Esophagus squamous epithelium (tissue), 5 donors: ENCODE measurements around the gene METAP1D. TPM values are rescaled to one million over a fixed set of nuclear protein-coding genes. Genes with fewer than 3 reads are reported as not detected.
"Not testable (repeated sequence)": the region's sequence is repeated elsewhere in the genome, so short reads cannot be mapped to it uniquely, and the experiment has no call there.

ENCODE experiments used
- DNase-seq: peaks from one replicate; lab custom pipeline; 2025; lab: John Stamatoyannopoulos, UW
- H3K27ac ChIP-seq, 4 donors: fragments of 200-600 bp; sonication (generic); one replicate each; pipeline ENCODE4 v1.5.1; 2016 to 2019; ENCODE audit warnings: mild to moderate bottlenecking in 1 of 4
- H3K27me3 ChIP-seq, 4 donors: fragments of 200-600 bp; sonication (generic); 1 replicate in 3 of 4; 2 replicates in 1 of 4; pipeline versions ENCODE4 v1.5.1 to v1.6.0; 2017 to 2021; ENCODE audit warnings: antibody characterized with exemption in 1 of 4
- H3K36me3 ChIP-seq, 3 donors: fragments of 200-600 bp; sonication (generic); one replicate each; pipeline ENCODE4 v1.5.1; 2016 to 2019
- H3K4me1 ChIP-seq, 3 donors: fragments of 200-600 bp; sonication (generic); one replicate each; pipeline ENCODE4 v1.5.1; 2017 to 2019
- H3K4me3 ChIP-seq, 4 donors: fragments of 200-600 bp; sonication (generic); 1 replicate in 3 of 4; 2 replicates in 1 of 4; pipeline ENCODE4 v1.5.1; 2016 to 2019; ENCODE audit warnings: mild to moderate bottlenecking in 2 of 4, moderate library complexity in 1 of 4
- H3K9me3 ChIP-seq, 3 donors: fragments of 200-600 bp; sonication (generic); one replicate each; pipeline ENCODE4 v1.5.1; 2016 to 2019
- POLR2A ChIP-seq, 4 donors: fragments of 450-650 bp; IDR thresholded peaks; one replicate each; pipeline ENCODE4 v1.6.1; 2017; ENCODE audit warnings: antibody characterized with exemption in 4 of 4, mild to moderate bottlenecking in 4 of 4, moderate library complexity in 3 of 4
- WGBS, 2 donors: methylation state at CpG; one replicate each; pipeline ENCODE4 v1.1.5; 2018; 5-methylcytosine and 5-hydroxymethylcytosine counted together
- intact Hi-C: fragments of 100-400 bp; cut with DNase I; formaldehyde crosslinking; loops from one replicate; pipeline ENCODE4 v1.15.0; 2022
- total RNA-seq, 4 donors: library from RNA; depleted of rRNA; stranded (reverse); fragments of >200 nt; gene quantifications; one replicate each; pipeline ENCODE4 v1.1.0, GENCODE V29; 2016
- TF ChIP-seq, protein P1 (sequence below), 6 experiments: fragments of 450-650 bp in 4 of 6; fragments of 200-600 bp in 2 of 6; sonication (generic) in 2 of 6; IDR thresholded peaks; one replicate each; pipeline ENCODE4 v1.5.1; 2016 to 2019; ENCODE audit warnings: antibody characterized with exemption in 6 of 6, mild to moderate bottlenecking in 4 of 6, moderate library complexity in 4 of 6
- donor health status: DM: yes; HTN: yes; CAD: no.

METAP1D gene
- total RNA-seq, 4 donors from 2014 or later: 2.4 to 7.1 (median 5.7) TPM

DNA sequence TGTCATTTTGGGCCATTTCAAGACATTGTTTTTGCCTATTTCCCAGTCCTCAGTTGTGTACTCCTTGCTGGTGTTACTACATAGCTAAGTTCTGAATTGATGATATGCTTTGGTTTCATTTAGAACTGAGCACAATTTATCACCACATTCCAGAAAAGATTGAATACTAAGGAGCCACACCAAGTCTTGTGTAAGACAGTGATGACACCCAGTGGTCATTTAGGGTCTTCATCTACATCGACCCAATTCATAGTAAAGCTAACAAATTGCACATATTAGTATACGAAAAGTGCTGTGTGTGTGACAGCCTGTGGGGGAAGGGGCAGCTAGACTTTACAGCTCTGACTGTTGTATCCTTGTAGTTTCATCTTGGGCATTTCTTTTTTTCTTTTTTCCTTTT is 113.9 kb downstream of the METAP1D start:
- WGBS, 2 donors: 52 to 66% methylated on average over 2 of the region's 2 CpGs
- intact Hi-C loops: no loop called here
- H3K9me3 ChIP-seq: no peaks in the 10 kb centered on the region
- H3K36me3 ChIP-seq: no peaks in the 10 kb centered on the region
- no peak overlapping the region for H3K4me3 ChIP-seq
- TF ChIP-seq, protein P1, sequence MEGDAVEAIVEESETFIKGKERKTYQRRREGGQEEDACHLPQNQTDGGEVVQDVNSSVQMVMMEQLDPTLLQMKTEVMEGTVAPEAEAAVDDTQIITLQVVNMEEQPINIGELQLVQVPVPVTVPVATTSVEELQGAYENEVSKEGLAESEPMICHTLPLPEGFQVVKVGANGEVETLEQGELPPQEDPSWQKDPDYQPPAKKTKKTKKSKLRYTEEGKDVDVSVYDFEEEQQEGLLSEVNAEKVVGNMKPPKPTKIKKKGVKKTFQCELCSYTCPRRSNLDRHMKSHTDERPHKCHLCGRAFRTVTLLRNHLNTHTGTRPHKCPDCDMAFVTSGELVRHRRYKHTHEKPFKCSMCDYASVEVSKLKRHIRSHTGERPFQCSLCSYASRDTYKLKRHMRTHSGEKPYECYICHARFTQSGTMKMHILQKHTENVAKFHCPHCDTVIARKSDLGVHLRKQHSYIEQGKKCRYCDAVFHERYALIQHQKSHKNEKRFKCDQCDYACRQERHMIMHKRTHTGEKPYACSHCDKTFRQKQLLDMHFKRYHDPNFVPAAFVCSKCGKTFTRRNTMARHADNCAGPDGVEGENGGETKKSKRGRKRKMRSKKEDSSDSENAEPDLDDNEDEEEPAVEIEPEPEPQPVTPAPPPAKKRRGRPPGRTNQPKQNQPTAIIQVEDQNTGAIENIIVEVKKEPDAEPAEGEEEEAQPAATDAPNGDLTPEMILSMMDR (IDR thresholded peaks at IDR 0.05): no peak
- no peak for TF ChIP-seq POLR2A (IDR thresholded peaks at IDR 0.05)
- DNase-seq: no peak
- peaks cover 0 to 61% (median 2%) of the 10 kb centered on the region in 4 donors for H3K27me3 ChIP-seq
- no peaks in the 10 kb centered on the region for H3K4me1 ChIP-seq
- H3K27ac ChIP-seq: no peak overlapping the region

- DNase-seq, H3K4me3 ChIP-seq, intact Hi-C loops, H3K36me3 ChIP-seq, H3K27ac ChIP-seq, H3K9me3 ChIP-seq, H3K4me1 ChIP-seq: not testable (repeated sequence)
- peaks cover 0 to 56% (median 0%) of the 10 kb centered on the region in 4 donors for H3K27me3 ChIP-seq
- WGBS, 2 donors: 84 to 94% methylated on average over 4 to 5 of the region's 6 CpGs
These were observed 114.4 kb downstream of the METAP1D start for GRCh38 chr2:172114176-172114575.

- Histone ChIP-seq H3K4me1 (no peaks in the 10 kb centered on the region), H3K27ac (no peak overlapping the region), H3K27me3 (peaks cover 0 to 52% (median 0%) of the 10 kb centered on the region in 4 donors), H3K9me3 (no peaks in the 10 kb centered on the region), H3K36me3 (no peaks in the 10 kb centered on the region), H3K4me3 (no peak overlapping the region)
- TF ChIP-seq POLR2A (IDR thresholded peaks at IDR 0.05): no peak
- TF ChIP-seq, protein P1 (IDR thresholded peaks at IDR 0.05): no peak
- no peak for DNase-seq
- WGBS, 2 donors: 45 to 69% methylated on average over 3 of the region's 3 CpGs
- intact Hi-C loops: no loop called here
These were observed 114.8 kb downstream of the METAP1D start for GRCh38 chr2:172114579-172114978.

- Histone ChIP-seq H3K27ac (no peak overlapping the region), H3K4me3 (no peak overlapping the region), H3K4me1 (no peaks in the 10 kb centered on the region), H3K9me3 (no peaks in the 10 kb centered on the region), H3K36me3 (no peaks in the 10 kb centered on the region), H3K27me3 (peaks cover 0 to 41% (median 0%) of the 10 kb centered on the region in 4 donors)
- intact Hi-C loops: no loop called here
- no peak for DNase-seq
- TF ChIP-seq, protein P1 (IDR thresholded peaks at IDR 0.05): no peak
- no peak for TF ChIP-seq POLR2A (IDR thresholded peaks at IDR 0.05)
- 46 to 56% methylated on average over 2 to 3 of the region's 5 CpGs for WGBS, 2 donors
These were observed 116.4 kb downstream of the METAP1D start for GRCh38 chr2:172116107-172116506.

- H3K4me3 ChIP-seq: no peak overlapping the region
- peaks cover 0 to 22% (median 0%) of the 10 kb centered on the region in 4 donors for H3K27me3 ChIP-seq
- intact Hi-C loops: no loop called here
- no peak for DNase-seq
- no peaks in the 10 kb centered on the region for H3K9me3 ChIP-seq
- H3K36me3 ChIP-seq: no peaks in the 10 kb centered on the region
- TF ChIP-seq, protein P1 (IDR thresholded peaks at IDR 0.05): no peak
- no peak for TF ChIP-seq POLR2A (IDR thresholded peaks at IDR 0.05)
- peaks cover 0 to 9% (median 0%) of the 10 kb centered on the region in 3 donors for H3K4me1 ChIP-seq
- no peak overlapping the region for H3K27ac ChIP-seq
These were observed 119.3 kb downstream of the METAP1D start for GRCh38 chr2:172119089-172119488.

GRCh38 chr2:172120118-172120517 is 120.4 kb downstream of the METAP1D start:
- TF ChIP-seq POLR2A (IDR thresholded peaks at IDR 0.05): no peak
- TF ChIP-seq, protein P1 (IDR thresholded peaks at IDR 0.05): no peak
- no peak overlapping the region for H3K27ac ChIP-seq
- peaks cover 0 to 12% (median 0%) of the 10 kb centered on the region in 4 donors for H3K27me3 ChIP-seq
- H3K36me3 ChIP-seq: no peaks in the 10 kb centered on the region
- DNase-seq: no peak
- 56 to 70% methylated on average over 2 of the region's 2 CpGs for WGBS, 2 donors
- no peaks in the 10 kb centered on the region for H3K9me3 ChIP-seq
- H3K4me3 ChIP-seq: no peak overlapping the region
- peaks cover 0 to 9% (median 0%) of the 10 kb centered on the region in 3 donors for H3K4me1 ChIP-seq
- intact Hi-C loops: no loop called here
